GM12801 (cell line): ENCODE data around the gene DYNLRB2.

Source experiments
- CTCF ChIP-seq: IDR thresholded peaks from one replicate; pipeline ENCODE4 v1.5.1; 2011; ENCODE audit warnings: control low read depth; ENCODE audit not compliant: insufficient read length; ENCODE audit errors: extremely low read depth

DYNLRB2 gene

GRCh38 chr16:80554033-80554432, 13.2 kb downstream of the DYNLRB2 start:
- no peak for TF ChIP-seq CTCF

- TF ChIP-seq CTCF: no peak
Observed at GRCh38 chr16:80556481-80556880, 15.7 kb downstream of the DYNLRB2 start.

- TF ChIP-seq CTCF: no peak
Observed at GRCh38 chr16:80557037-80557436, 16.2 kb downstream of the DYNLRB2 start.

- TF ChIP-seq CTCF: no peak
Observed at GRCh38 chr16:80559369-80559768, 18.6 kb downstream of the DYNLRB2 start.

- no peak for TF ChIP-seq CTCF
Observed at GRCh38 chr16:80563066-80563465, 22.3 kb downstream of the DYNLRB2 start.

- no peak for TF ChIP-seq CTCF
Observed at GRCh38 chr16:80564394-80564793, 23.6 kb downstream of the DYNLRB2 start.

GRCh38 chr16:80569440-80570105, 28.8 kb downstream of the DYNLRB2 start:
- no peak for TF ChIP-seq CTCF
